ENCODE data around the gene UGT3A1.

DNA sequence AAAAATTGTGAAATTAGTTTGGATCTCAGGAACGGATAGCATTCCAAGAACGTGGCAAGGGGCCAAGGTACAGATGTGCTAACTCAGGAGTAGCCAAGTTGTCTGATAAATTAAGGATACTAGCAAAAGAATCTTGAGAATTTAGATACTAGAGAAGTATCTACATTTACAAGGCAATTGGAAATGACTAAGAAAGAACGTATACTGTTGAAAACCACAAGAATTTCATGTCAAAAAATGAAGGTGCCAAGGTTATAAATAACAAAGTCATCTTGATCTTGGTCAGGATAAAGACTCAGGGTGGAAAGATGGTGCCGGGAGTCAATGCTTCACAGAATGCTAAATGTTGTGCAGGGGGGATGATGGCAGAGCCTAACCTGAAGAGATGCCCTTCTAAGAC lies 72.0 kb downstream of the UGT3A1 start:
- TF ChIP-seq, protein P1, sequence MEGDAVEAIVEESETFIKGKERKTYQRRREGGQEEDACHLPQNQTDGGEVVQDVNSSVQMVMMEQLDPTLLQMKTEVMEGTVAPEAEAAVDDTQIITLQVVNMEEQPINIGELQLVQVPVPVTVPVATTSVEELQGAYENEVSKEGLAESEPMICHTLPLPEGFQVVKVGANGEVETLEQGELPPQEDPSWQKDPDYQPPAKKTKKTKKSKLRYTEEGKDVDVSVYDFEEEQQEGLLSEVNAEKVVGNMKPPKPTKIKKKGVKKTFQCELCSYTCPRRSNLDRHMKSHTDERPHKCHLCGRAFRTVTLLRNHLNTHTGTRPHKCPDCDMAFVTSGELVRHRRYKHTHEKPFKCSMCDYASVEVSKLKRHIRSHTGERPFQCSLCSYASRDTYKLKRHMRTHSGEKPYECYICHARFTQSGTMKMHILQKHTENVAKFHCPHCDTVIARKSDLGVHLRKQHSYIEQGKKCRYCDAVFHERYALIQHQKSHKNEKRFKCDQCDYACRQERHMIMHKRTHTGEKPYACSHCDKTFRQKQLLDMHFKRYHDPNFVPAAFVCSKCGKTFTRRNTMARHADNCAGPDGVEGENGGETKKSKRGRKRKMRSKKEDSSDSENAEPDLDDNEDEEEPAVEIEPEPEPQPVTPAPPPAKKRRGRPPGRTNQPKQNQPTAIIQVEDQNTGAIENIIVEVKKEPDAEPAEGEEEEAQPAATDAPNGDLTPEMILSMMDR (IDR thresholded peaks at IDR 0.05; ENCODE audit: poor library complexity): no peak
- TF ChIP-seq EZH2 (IDR thresholded peaks at IDR 0.05; ENCODE audit: borderline replicate concordance) (no peak), EZH2phosphoT487 (IDR thresholded peaks at IDR 0.05; ENCODE audit: low read depth, severe bottlenecking, unreplicated experiment) (no peak)

Data from hepatocyte (in vitro differentiated cells).